MM.1S (cell line): Measurements from ENCODE around the gene MED15.

ENCODE experiments used
- CTCF ChIP-seq: fragments of 300-600 bp; sonication (generic); IDR thresholded peaks from 2 replicates; pipeline ENCODE4 v1.5.1; 2016; ENCODE audit warnings: antibody characterized with exemption, low read length, mixed read lengths
- EZH2 ChIP-seq: fragments of 300-600 bp; sonication (generic); optimal IDR thresholded peaks from 2 replicates; pipeline ENCODE3; 2017; ENCODE audit warnings: low read depth, mild to moderate bottlenecking, antibody characterized with exemption, low read length, mixed read lengths
- EZH2phosphoT487 ChIP-seq: fragments of 300-600 bp; sonication (generic); IDR thresholded peaks from 2 replicates; pipeline ENCODE4 v1.6.1; 2018; ENCODE audit warnings: antibody characterized with exemption, low read length

- TF ChIP-seq CTCF (no peak), EZH2 (no peak), EZH2phosphoT487 (no peak)
These were observed 43.7 kb downstream of the MED15 start for GRCh38 chr22:20550851-20551744.
